ENCODE measurements around the gene NEDD4.
"Not testable (repeated sequence)": the region's sequence is repeated elsewhere in the genome, so short reads cannot be mapped to it uniquely, and the experiment has no call there.

NEDD4 gene

GRCh38 chr15:55959744-55960447 lies 33.5 kb downstream of the NEDD4 start:
- no peak for DNase-seq (ENCODE audit: low spot score)
- TF ChIP-seq CTCF (IDR thresholded peaks at IDR 0.05; ENCODE audit: borderline replicate concordance, control extremely low read depth, extremely low read depth, insufficient read depth, missing control alignments): no peak
- in situ Hi-C loops (cut with MboI; ENCODE audit: low sequenced_read_pairs, unreplicated experiment): no loop called here

GRCh38 chr15:55958349-55958748 lies 35.1 kb downstream of the NEDD4 start:
- no peak for DNase-seq (ENCODE audit: low spot score)
- in situ Hi-C loops (cut with MboI; ENCODE audit: low sequenced_read_pairs, unreplicated experiment): no loop called here

GRCh38 chr15:55954862-55955605 lies 38.4 kb downstream of the NEDD4 start:
- no peak for DNase-seq (ENCODE audit: low spot score)
- in situ Hi-C loops (cut with MboI; ENCODE audit: low sequenced_read_pairs, unreplicated experiment): no loop called here
- no peak for TF ChIP-seq CTCF (IDR thresholded peaks at IDR 0.05; ENCODE audit: borderline replicate concordance, control extremely low read depth, extremely low read depth, insufficient read depth, missing control alignments)

More at GRCh38 chr15:55958349-55958748, 35.1 kb downstream of the NEDD4 start:
- no peak for TF ChIP-seq CTCF (IDR thresholded peaks at IDR 0.05; ENCODE audit: borderline replicate concordance, control extremely low read depth, extremely low read depth, insufficient read depth, missing control alignments)

- DNase-seq (ENCODE audit: low spot score); in situ Hi-C loops (cut with MboI; ENCODE audit: low sequenced_read_pairs, unreplicated experiment): not testable (repeated sequence)
Measured at GRCh38 chr15:55952501-55953274, 40.7 kb downstream of the NEDD4 start.

- DNase-seq (ENCODE audit: low spot score); in situ Hi-C loops (cut with MboI; ENCODE audit: low sequenced_read_pairs, unreplicated experiment): not testable (repeated sequence)
Measured at GRCh38 chr15:55944606-55945005, 48.8 kb downstream of the NEDD4 start.

- no peak for DNase-seq (ENCODE audit: low spot score)
- TF ChIP-seq CTCF (IDR thresholded peaks at IDR 0.05; ENCODE audit: borderline replicate concordance, control extremely low read depth, extremely low read depth, insufficient read depth, missing control alignments): no peak
- in situ Hi-C loops (cut with MboI; ENCODE audit: low sequenced_read_pairs, unreplicated experiment): no loop called here
Measured at GRCh38 chr15:55942332-55942731, 51.1 kb downstream of the NEDD4 start.

GRCh38 chr15:55937040-55937439 lies 56.4 kb downstream of the NEDD4 start:
- TF ChIP-seq CTCF (IDR thresholded peaks at IDR 0.05; ENCODE audit: borderline replicate concordance, control extremely low read depth, extremely low read depth, insufficient read depth, missing control alignments): no peak
- in situ Hi-C loops (cut with MboI; ENCODE audit: low sequenced_read_pairs, unreplicated experiment): no loop called here
- DNase-seq (ENCODE audit: low spot score): no peak

All from GM13976 (cell line).